ENCODE measurements around the gene ARHGEF39. TPM values are rescaled to one million over a fixed set of nuclear protein-coding genes. Genes with fewer than 3 reads are reported as not detected.
A peak's percentile ranks its signal among the peaks of the same experiment; 100 is the strongest.

The ARHGEF39 gene
- total and polyA plus RNA-seq, 10 of the 15 experiments (the other 5 are each of a cell fraction or from before 2014, with no cell fraction given) = 2.0 to 28.9 (median 13.2) TPM

- TF ChIP-seq HSF1 (IDR thresholded peaks at IDR 0.05; ENCODE audit: low read depth, low read length) (0 out of 2 replicates have a peak, but pooled peaks have one; percentile 6), IRF5 (IDR thresholded peaks at IDR 0.05; ENCODE audit: borderline replicate concordance) (no peak), ZBTB33 (IDR thresholded peaks at IDR 0.05) (no peak), STAT1 (conservative IDR thresholded peaks at IDR 0.05) (no peak), TCF7 (IDR thresholded peaks at IDR 0.05; ENCODE audit: borderline replicate concordance) (no peak), PAX8 (IDR thresholded peaks at IDR 0.05) (no peak), HDAC2 (IDR thresholded peaks at IDR 0.05) (no peak), TCF12 (IDR thresholded peaks at IDR 0.05; ENCODE audit: low read depth, low read length) (0 out of 2 replicates have a peak, but pooled peaks have one; percentile 14), ZNF274 (IDR thresholded peaks at IDR 0.05; ENCODE audit: insufficient read depth, insufficient read length) (no peak)
Observed at GRCh38 chr9:35658137-35658967, 6.6 kb downstream of the ARHGEF39 start, which contains the start of gene CCDC107 (continued).
